Panc1 (cell line): ENCODE measurements around the gene SETDB1. TPM values are rescaled to one million over a fixed set of nuclear protein-coding genes. Genes with fewer than 3 reads are reported as not detected.

ENCODE experiments used
- ATAC-seq: fragments of 200-7000 bp; cut with Tn5 transposase; 2 replicates; pipeline ENCODE4 v1.9.1; 2020; ENCODE audit warnings: mild to moderate bottlenecking, moderate library complexity
- BruUV-seq: library from RNA; stranded (reverse); fragments of 400-500 nt; replicated peaks from 2 replicates; lab custom pipeline; 2021; lab: Mats Ljungman, UMichigan
- CTCF ChIA-PET: fragments of 300-600 bp; sonication (Branson Sonifier 250); formaldehyde crosslinking; loops from one replicate; lab custom pipeline; 2022; ENCODE audit warnings: antibody characterized with exemption; lab: Charles Lee
- POLR2A ChIA-PET: fragments of 300-600 bp; sonication (Branson Sonifier 250); formaldehyde crosslinking; loops from one replicate; lab custom pipeline; 2022; ENCODE audit warnings: antibody characterized with exemption; lab: Charles Lee
- DNase-seq: peaks from one replicate; pipeline ENCODE4 v3.0.0-alpha.2; 2010; ENCODE audit warnings: low read depth, low spot score
- H3K27ac ChIP-seq: 2 replicates; pipeline ENCODE4 v1.5.1; 2011; ENCODE audit warnings: mild to moderate bottlenecking, low read length, inconsistent platforms
- H3K27me3 ChIP-seq: fragments of 200-500 bp; sonication (Bioruptor generic); 2 replicates; pipeline ENCODE4 v1.6.0; 2014; ENCODE audit warnings: low read length, inconsistent platforms; ENCODE audit not compliant: control insufficient read depth, insufficient read depth
- H3K36me3 ChIP-seq: fragments of 200-500 bp; sonication (Bioruptor generic); 2 replicates; pipeline ENCODE4 v1.5.1; 2014; ENCODE audit warnings: inconsistent platforms, mild to moderate bottlenecking, low read length, moderate library complexity; ENCODE audit not compliant: control insufficient read depth, insufficient read depth
- H3K4me1 ChIP-seq: 2 replicates; pipeline ENCODE4 v1.5.1; 2011; ENCODE audit warnings: inconsistent platforms, mild to moderate bottlenecking, low read length, moderate library complexity; ENCODE audit not compliant: control insufficient read depth, insufficient read depth
- H3K4me3 ChIP-seq, 2 experiments: 2 replicates each; pipeline ENCODE4 v1.5.1; 2011 to 2012; ENCODE audit warnings: low read depth in 2 of 2, low read length in 2 of 2, mild to moderate bottlenecking in 2 of 2, inconsistent platforms in 1 of 2, moderate library complexity in 1 of 2
- H3K9me3 ChIP-seq: fragments of 200-500 bp; sonication (Bioruptor generic); 2 replicates; pipeline ENCODE4 v1.5.1; 2014; ENCODE audit warnings: low read depth, mild to moderate bottlenecking, inconsistent platforms, low read length, moderate library complexity; ENCODE audit not compliant: control insufficient read depth, insufficient read depth
- CTCF ChIP-seq: fragments of 450-650 bp; IDR thresholded peaks from 2 replicates; pipeline ENCODE4 v1.5.1; 2017; ENCODE audit warnings: mild to moderate bottlenecking
- POLR2AphosphoS5 ChIP-seq: IDR thresholded peaks from 2 replicates; pipeline ENCODE4 v1.6.1; 2012; ENCODE audit warnings: mild to moderate bottlenecking, low read depth, low read length, moderate library complexity
- REST ChIP-seq, 2 experiments: IDR thresholded peaks; 2 replicates each; pipeline ENCODE4 v1.6.1; 2011 to 2012; ENCODE audit warnings: low read depth in 2 of 2, control low read depth in 1 of 2, low read length in 1 of 2, mild to moderate bottlenecking in 1 of 2, moderate library complexity in 1 of 2; ENCODE audit not compliant: insufficient read depth in 1 of 2
- SIN3A ChIP-seq: IDR thresholded peaks from 2 replicates; pipeline ENCODE4 v1.6.1; 2012; ENCODE audit warnings: low read depth, mild to moderate bottlenecking, low read length, moderate library complexity, borderline replicate concordance; ENCODE audit not compliant: insufficient read depth
- TCF7L2 ChIP-seq: IDR thresholded peaks from 2 replicates; pipeline ENCODE4 v1.6.1; 2011; ENCODE audit warnings: mild to moderate bottlenecking, low read depth, low read length, inconsistent platforms
- in situ Hi-C: cut with HindIII; loops from 2 replicates; pipeline ENCODE4 v1.10.0; 2016; ENCODE audit warnings: low sequenced_read_pairs, low pct_unique_long_range_greater_than_20kb
- intact Hi-C: fragments of 100-400 bp; cut with micrococcal nuclease; formaldehyde crosslinking; loops from one replicate; pipeline ENCODE4 v1.10.0; 2022; ENCODE audit not compliant: unreplicated experiment
- total RNA-seq: library from RNA; stranded (reverse); gene quantifications from one replicate; pipeline ENCODE4 v1.2.1, GENCODE V29; 2021; ENCODE audit not compliant: unreplicated experiment

Gene SETDB1
- total RNA-seq, 1 experiment from 2014 or later: 43.3 TPM

GRCh38 chr1:150987924-150988323 lies 61.8 kb downstream of the SETDB1 start:
- Histone ChIP-seq H3K27me3 (no peaks in the 10 kb centered on the region), H3K9me3 (no peaks in the 10 kb centered on the region), H3K27ac (no peak overlapping the region), H3K4me3 (no peak overlapping the region), H3K36me3 (no peaks in the 10 kb centered on the region), H3K4me1 (no peaks in the 10 kb centered on the region)
- BruUV-seq: no TSS peak
- TF ChIP-seq POLR2AphosphoS5: no peak
- no peak for TF ChIP-seq CTCF
- TF ChIP-seq SIN3A: no peak
- TF ChIP-seq TCF7L2: no peak
- no peak for TF ChIP-seq REST (IDR thresholded peaks at IDR 0.05; ENCODE audit: insufficient read depth in 1 of 2, low read depth in 2 of 2, low read length in 1 of 2)
- POLR2A ChIA-PET: no interaction called here
- CTCF ChIA-PET: no interaction called here
- no peak for ATAC-seq
- in situ Hi-C loops: no loop called here
- intact Hi-C loops: no loop called here
- no peak for DNase-seq

DNA sequence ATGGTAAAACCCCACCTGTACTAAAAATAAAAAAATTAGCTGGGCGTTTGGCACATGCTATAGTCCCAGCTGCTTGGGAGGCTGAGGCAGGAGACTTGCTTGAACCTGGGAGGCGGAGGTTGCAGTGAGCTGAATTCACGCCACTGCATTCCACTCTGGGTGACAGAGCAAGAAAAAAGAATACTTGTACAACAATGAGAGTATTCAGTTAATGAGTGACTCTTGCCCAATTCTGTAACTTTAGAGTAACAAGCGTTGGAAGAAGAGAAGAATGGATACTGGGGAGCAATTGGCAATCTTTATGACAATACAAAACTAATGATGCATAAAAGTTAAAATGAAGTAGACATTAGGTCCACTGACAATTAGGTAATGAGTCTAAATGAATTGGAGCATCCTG lies 66.5 kb downstream of the SETDB1 start:
- intact Hi-C loops (no loop called here), in situ Hi-C loops (no loop called here)
- BruUV-seq: no TSS peak
- ChIA-PET POLR2A (interaction anchor here (0.6 kb wide), 1 partner anchor 415 kb away, joined by 3 read pairs; no protein-coding TSS in a partner anchor), CTCF (no interaction called here)
- no peak overlapping the region for H3K27ac ChIP-seq
- TF ChIP-seq POLR2AphosphoS5 (no peak), REST (IDR thresholded peaks at IDR 0.05; ENCODE audit: insufficient read depth in 1 of 2, low read depth in 2 of 2, low read length in 1 of 2) (no peak), CTCF (no peak), SIN3A (no peak), TCF7L2 (no peak)
- peaks cover 5% of the 10 kb centered on the region; the same call in 1 of the 2 replicates for H3K4me1 ChIP-seq
- no peaks in the 10 kb centered on the region for H3K9me3 ChIP-seq
- ATAC-seq: no peak
- no peak overlapping the region for H3K4me3 ChIP-seq
- no peak for DNase-seq
- no peaks in the 10 kb centered on the region for H3K36me3 ChIP-seq
- H3K27me3 ChIP-seq: no peaks in the 10 kb centered on the region
